ENCODE measurements around the gene CCDC15. TPM values are rescaled to one million over a fixed set of nuclear protein-coding genes. Genes with fewer than 3 reads are reported as not detected.

Gene CCDC15
- total and polyA plus RNA-seq, 2 donors (not counting 1 experiment from before 2014, with no cell fraction given): 0.31 to 1.8 TPM

GRCh38 chr11:125005491-125005890 is 51.5 kb downstream of the CCDC15 start:
- Histone ChIP-seq H3K4me1 (ENCODE audit: control insufficient read depth in 2 of 2, insufficient read depth in 2 of 2, low read length in 2 of 2) (peaks cover 0 to 5% of the 10 kb centered on the region in 2 donors), H3K4me2 (replicated peaks; ENCODE audit: low read depth, low read length, poor library complexity, severe bottlenecking) (no peak overlapping the region), H3K27me3 (replicated peaks in 1 of 4; ENCODE audit: control extremely low read depth in 1 of 4, control insufficient read depth in 3 of 4, insufficient read depth in 4 of 4, low read length in 3 of 4) (no peaks in the 10 kb centered on the region), H3K9ac (ENCODE audit: low read length) (no peak overlapping the region), H3K36me3 (replicated peaks in 1 of 2; ENCODE audit: control extremely low read depth in 1 of 2, control insufficient read depth in 1 of 2, extremely low read depth in 1 of 2, insufficient read depth in 2 of 2, low read length in 1 of 2) (peaks cover 0 to 1% of the 10 kb centered on the region in 2 experiments), H3K9me3 (ENCODE audit: control extremely low read depth in 1 of 3, control insufficient read depth in 2 of 3, insufficient read depth in 1 of 3, low read length in 2 of 3) (peaks cover 3 to 12% (median 6%) of the 10 kb centered on the region in 3 donors), H2AFZ (ENCODE audit: insufficient read depth, low read depth, low read length, poor library complexity, severe bottlenecking) (no peak overlapping the region), H3K79me2 (ENCODE audit: control insufficient read depth, insufficient read depth, low read length) (no peaks in the 10 kb centered on the region), H3K4me3 (ENCODE audit: control extremely low read depth in 1 of 5, extremely low read depth in 1 of 5, insufficient read depth in 1 of 5, low read depth in 2 of 5, low read length in 4 of 5) (no peak overlapping the region), H4K20me1 (ENCODE audit: control insufficient read depth, insufficient read depth, low read length, poor library complexity, severe bottlenecking) (no peaks in the 10 kb centered on the region), H3K27ac (ENCODE audit: low read length in 2 of 2) (no peak overlapping the region)
- TF ChIP-seq CTCF (IDR thresholded peaks at IDR 0.05): no peak
- TF ChIP-seq EZH2 (IDR thresholded peaks at IDR 0.05; ENCODE audit: borderline replicate concordance, insufficient read depth, low read depth, low read length, poor library complexity, severe bottlenecking): no peak
- ATAC-seq (ENCODE audit: low read depth) (no peak), DNase-seq (no peak)
- intact Hi-C loops (cut with micrococcal nuclease): no loop called here
- H3K27ac Mint-ChIP-seq: no peak overlapping the region
- no peak overlapping the region for H3K4me3 Mint-ChIP-seq
- H3K27me3 Mint-ChIP-seq: no peaks in the 10 kb centered on the region
- no CpG with 5 or more reads among the region's 2 CpGs for WGBS (ENCODE audit: insufficient coverage)
- peaks cover 4% of the 10 kb centered on the region for H3K4me1 Mint-ChIP-seq
- peaks cover 15% of the 10 kb centered on the region for H3K9me3 Mint-ChIP-seq (ENCODE audit: insufficient read depth)
- POLR2A ChIA-PET: no interaction called here
- CTCF ChIA-PET: no interaction called here

GRCh38 chr11:125016413-125016812 is 62.4 kb downstream of the CCDC15 start:
- no peak for TF ChIP-seq CTCF (IDR thresholded peaks at IDR 0.05)
- TF ChIP-seq EZH2 (IDR thresholded peaks at IDR 0.05; ENCODE audit: borderline replicate concordance, insufficient read depth, low read depth, low read length, poor library complexity, severe bottlenecking): no peak
- H3K27ac Mint-ChIP-seq: no peak overlapping the region
- no peaks in the 10 kb centered on the region for H3K36me3 ChIP-seq (replicated peaks in 1 of 2; ENCODE audit: control extremely low read depth in 1 of 2, control insufficient read depth in 1 of 2, extremely low read depth in 1 of 2, insufficient read depth in 2 of 2, low read length in 1 of 2)
- no peaks in the 10 kb centered on the region for H3K79me2 ChIP-seq (ENCODE audit: control insufficient read depth, insufficient read depth, low read length)
- H3K4me3 ChIP-seq (ENCODE audit: control extremely low read depth in 1 of 5, extremely low read depth in 1 of 5, insufficient read depth in 1 of 5, low read depth in 2 of 5, low read length in 4 of 5): no peak overlapping the region
- no peaks in the 10 kb centered on the region for H4K20me1 ChIP-seq (ENCODE audit: control insufficient read depth, insufficient read depth, low read length, poor library complexity, severe bottlenecking)
- H3K9me3 Mint-ChIP-seq (ENCODE audit: insufficient read depth): peaks cover 7% of the 10 kb centered on the region
- CTCF ChIA-PET: interaction anchor here (2.1 kb wide), 1 partner anchor 125 kb away, joined by 6 read pairs; no protein-coding TSS in a partner anchor
- DNase-seq (no peak), ATAC-seq (ENCODE audit: low read depth) (no peak)
- POLR2A ChIA-PET: no interaction called here
- H3K4me1 ChIP-seq (ENCODE audit: control insufficient read depth in 2 of 2, insufficient read depth in 2 of 2, low read length in 2 of 2): no peaks in the 10 kb centered on the region
- H3K9ac ChIP-seq (ENCODE audit: low read length): no peak overlapping the region
- H3K4me3 Mint-ChIP-seq: no peak overlapping the region
- no peak overlapping the region for H2AFZ ChIP-seq (ENCODE audit: insufficient read depth, low read depth, low read length, poor library complexity, severe bottlenecking)
- no peaks in the 10 kb centered on the region for H3K4me1 Mint-ChIP-seq
- no peaks in the 10 kb centered on the region for H3K27me3 ChIP-seq (replicated peaks in 1 of 4; ENCODE audit: control extremely low read depth in 1 of 4, control insufficient read depth in 3 of 4, insufficient read depth in 4 of 4, low read length in 3 of 4)
- H3K27me3 Mint-ChIP-seq: no peaks in the 10 kb centered on the region
- H3K9me3 ChIP-seq (ENCODE audit: control extremely low read depth in 1 of 3, control insufficient read depth in 2 of 3, insufficient read depth in 1 of 3, low read length in 2 of 3): peaks cover 0 to 4% (median 0%) of the 10 kb centered on the region in 3 donors
- intact Hi-C loops (cut with micrococcal nuclease): no loop called here
- H3K27ac ChIP-seq (ENCODE audit: low read length in 2 of 2): no peak overlapping the region
- H3K4me2 ChIP-seq (replicated peaks; ENCODE audit: low read depth, low read length, poor library complexity, severe bottlenecking): no peak overlapping the region

Measured in B cell (primary cell).